A549 (cell line): ENCODE measurements around the gene KICS2. TPM values are rescaled to one million over a fixed set of nuclear protein-coding genes. Genes with fewer than 3 reads are reported as not detected.

Experiments used
- ATAC-seq, 2 experiments: fragments of 200-7000 bp in 1 of 2; fragments of >200 bp in 1 of 2; cut with Nextera tagmentation in 1 of 2; cut with Tn5 transposase in 1 of 2; 3 replicates each; pipeline versions ENCODE4 v1.8.0 to v1.9.1; 2018 to 2020; ENCODE audit warnings: mild to moderate bottlenecking in 1 of 2, moderate library complexity in 1 of 2
- CTCF ChIA-PET: fragments of 300-600 bp; sonication (Branson Sonifier 250); formaldehyde crosslinking; extraction: SDS; loops from one replicate; lab custom pipeline; 2021; ENCODE audit warnings: antibody characterized with exemption, inconsistent platforms; lab: Yijun Ruan, JAX
- POLR2A ChIA-PET: fragments of 350-600 bp; formaldehyde crosslinking; extraction: SDS; loops from one replicate; lab custom pipeline; 2021; ENCODE audit warnings: antibody characterized with exemption, inconsistent platforms; lab: Yijun Ruan, JAX
- DNase-seq, 2 experiments: peaks; one replicate each; pipeline versions ENCODE4 v3.0.0 to v3.0.0-alpha.2; 2011 to 2016; ENCODE audit warnings: low read depth in 1 of 2, low spot score in 1 of 2
- FAIRE-seq: peaks from 2 replicates; lab custom pipeline; 2011; peaks lifted over from hg19 to GRCh38; lab: Jason Lieb, UNC
- H3K27ac ChIP-seq, 2 experiments: fragments of >200 bp; sonication (Bioruptor Twin); formaldehyde crosslinking; 3 replicates each; pipeline ENCODE4 v1.5.1; 2016 to 2017
- H3K4me1 ChIP-seq: fragments of >200 bp; sonication (Bioruptor Twin); formaldehyde crosslinking; 3 replicates; pipeline ENCODE4 v1.6.1; 2016
- H3K4me2 ChIP-seq: fragments of >200 bp; sonication (Bioruptor Twin); formaldehyde crosslinking; 3 replicates; pipeline ENCODE4 v1.6.1; 2016
- H3K4me3 ChIP-seq: fragments of >200 bp; sonication (Bioruptor Twin); formaldehyde crosslinking; 3 replicates; pipeline ENCODE4 v1.5.1; 2016
- H3K9me3 ChIP-seq: fragments of >200 bp; sonication (Bioruptor Twin); formaldehyde crosslinking; 3 replicates; pipeline ENCODE4 v1.6.1; 2016
- CBX8 ChIP-seq: fragments of 200-600 bp; sonication (generic); IDR thresholded peaks from 2 replicates; pipeline ENCODE4 v1.6.1; 2016
- CEBPB ChIP-seq, 2 experiments: fragments of >200 bp in 1 of 2; sonication (Bioruptor Twin) in 1 of 2; formaldehyde crosslinking in 1 of 2; IDR thresholded peaks; 2 replicates each; pipeline ENCODE4 v1.6.1; 2012 to 2016
- FOXS1 ChIP-seq: fragments of 250-450 bp; sonication (Bioruptor Pico); IDR thresholded peaks from 2 replicates; pipeline ENCODE4 v1.5.0; 2020; ENCODE audit warnings: mild to moderate bottlenecking, moderate library complexity
- GATA3 ChIP-seq: IDR thresholded peaks from 2 replicates; pipeline ENCODE4 v1.6.1; 2012; ENCODE audit warnings: borderline replicate concordance
- HEYL ChIP-seq: fragments of 250-450 bp; sonication (Bioruptor Pico); IDR thresholded peaks from 2 replicates; pipeline ENCODE4 v1.8.0; 2021; ENCODE audit warnings: mild to moderate bottlenecking, moderate library complexity
- HOXB13 ChIP-seq: fragments of 250-450 bp; sonication (Bioruptor Pico); IDR thresholded peaks from 2 replicates; pipeline ENCODE4 v1.5.0; 2020; ENCODE audit warnings: low read depth, mild to moderate bottlenecking, moderate library complexity
- HOXB5 ChIP-seq: fragments of 250-450 bp; sonication (Bioruptor Pico); IDR thresholded peaks from 2 replicates; pipeline ENCODE4 v1.5.0; 2020; ENCODE audit warnings: mild to moderate bottlenecking, moderate library complexity
- JUN ChIP-seq, 2 experiments: fragments of >200 bp; sonication (Bioruptor Twin); formaldehyde crosslinking; IDR thresholded peaks; 2 replicates in 1 of 2; 3 replicates in 1 of 2; pipeline ENCODE4 v1.6.1; 2016 to 2017
- JUNB ChIP-seq: fragments of >200 bp; sonication (Bioruptor Twin); formaldehyde crosslinking; IDR thresholded peaks from 2 replicates; pipeline ENCODE4 v1.6.1; 2016
- NFE2L2 ChIP-seq: fragments of 150-350 bp; conservative IDR thresholded peaks from 2 replicates; pipeline ENCODE4 v1.6.1; 2014; ENCODE audit warnings: low read length
- POLR2AphosphoS2 ChIP-seq: conservative IDR thresholded peaks from 2 replicates; pipeline ENCODE4 v1.6.1; 2012; ENCODE audit warnings: low read length, improper control_type of control experiment, inconsistent platforms
- RAD21 ChIP-seq, 2 experiments: fragments of >200 bp in 1 of 2; sonication (Bioruptor Twin) in 1 of 2; formaldehyde crosslinking in 1 of 2; IDR thresholded peaks in 1 of 2; conservative IDR thresholded peaks in 1 of 2; 2 replicates in 1 of 2; 3 replicates in 1 of 2; pipeline ENCODE4 v1.6.1; 2012 to 2018; ENCODE audit warnings: inconsistent platforms in 1 of 2
- SMC3 ChIP-seq: fragments of >200 bp; sonication (Bioruptor Twin); formaldehyde crosslinking; IDR thresholded peaks from 3 replicates; pipeline ENCODE4 v1.6.1; 2018; ENCODE audit warnings: inconsistent platforms
- TFCP2L1 ChIP-seq: fragments of 250-450 bp; sonication (Bioruptor Pico); IDR thresholded peaks from 2 replicates; pipeline ENCODE4 v1.5.0; 2021; ENCODE audit warnings: mild to moderate bottlenecking
- ZC3H11A ChIP-seq: fragments of 450-650 bp; IDR thresholded peaks from 2 replicates; pipeline ENCODE4 v1.6.1; 2014; ENCODE audit warnings: antibody characterized with exemption, mild to moderate bottlenecking
- ZFP36 ChIP-seq: fragments of 450-650 bp; IDR thresholded peaks from 2 replicates; pipeline ENCODE4 v1.6.1; 2014; ENCODE audit warnings: borderline replicate concordance; ENCODE audit not compliant: partially characterized antibody
- ZSCAN20 ChIP-seq: fragments of 250-450 bp; sonication (Bioruptor Pico); IDR thresholded peaks from 2 replicates; pipeline ENCODE4 v1.8.0; 2022; ENCODE audit warnings: mild to moderate bottlenecking, moderate library complexity
- whole genome bisulfite sequencing: methylation state at CpG from one replicate; pipeline ENCODE4 v1.1.6; 2017; ENCODE audit errors: missing lambda C conversion rate; 5-methylcytosine and 5-hydroxymethylcytosine counted together
- polyA plus RNA-seq, 4 experiments: library from polyadenylated mRNA; depleted of rRNA in 3 of 4; stranded (reverse); fragments of >200 nt; fragmentation: RNase III in 1 of 4; extraction: RNeasy Plus Mini Kit Qiagen cat#74134 plus additional on column Dnase treatment in 1 of 4; gene quantifications; 2 replicates in 3 of 4; 3 replicates in 1 of 4; pipeline ENCODE4 v1.2.3, GENCODE V29; 2011 to 2017
- TF ChIP-seq, protein P1 (sequence below): fragments of 250-450 bp; sonication (Bioruptor Pico); IDR thresholded peaks from 2 replicates; pipeline ENCODE4 v1.5.0; 2020; ENCODE audit warnings: low read depth, mild to moderate bottlenecking, moderate library complexity
- TF ChIP-seq, protein P2 (sequence below): fragments of 150-350 bp; IDR thresholded peaks from 2 replicates; pipeline ENCODE4 v1.6.1; 2014; ENCODE audit warnings: low read depth, mild to moderate bottlenecking, low read length
- TF ChIP-seq, protein P3 (sequence below): fragments of >200 bp; sonication (Bioruptor Twin); formaldehyde crosslinking; IDR thresholded peaks from 3 replicates; pipeline ENCODE4 v1.5.1; 2016
- TF ChIP-seq, protein P4 (sequence below): fragments of 450-650 bp; IDR thresholded peaks from 2 replicates; pipeline ENCODE4 v1.6.1; 2014; ENCODE audit warnings: antibody characterized with exemption

Gene KICS2
- polyA plus RNA-seq, 2 of the 4 experiments (the other 2 are of a cell fraction), result 9.1 to 21.4 TPM

DNA sequence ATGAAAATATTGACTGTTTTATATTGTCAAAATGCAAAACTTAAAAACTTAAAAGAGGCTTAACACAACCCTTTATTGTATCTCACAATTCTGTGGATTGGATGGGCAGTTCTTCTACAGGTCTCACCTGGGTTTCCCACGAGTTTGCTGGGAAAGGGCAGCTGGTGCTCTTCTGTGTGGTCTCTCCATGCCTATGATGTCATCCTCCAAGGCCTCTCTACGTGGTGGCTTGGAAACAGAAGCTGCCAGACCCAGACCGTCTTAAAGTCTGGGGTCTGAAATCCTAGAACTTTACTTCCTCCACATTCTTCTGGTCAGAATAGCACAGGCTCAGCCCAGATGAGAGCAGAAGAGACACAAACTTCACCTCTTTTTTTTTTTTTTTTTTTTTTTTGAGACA, 36.5 kb upstream of the KICS2 start:
- FAIRE-seq (no peak), ATAC-seq (no peak), DNase-seq (no peak)
- POLR2A ChIA-PET, result no interaction called here
- Histone ChIP-seq H3K27ac (no peak overlapping the region), H3K4me2 (no peak overlapping the region), H3K9me3 (no peaks in the 10 kb centered on the region), H3K4me1 (no peaks in the 10 kb centered on the region), H3K4me3 (no peak overlapping the region)
- CTCF ChIA-PET, result interaction anchor here (0.6 to 9.7 kb wide), 8 partner anchors 10 to 432 kb away, joined by 3 to 206 read pairs (median 6); partner anchors contain the start of gene SRGAP1
- WGBS, result 40% methylated on average over 3 of the region's 3 CpGs
- TF ChIP-seq, protein P1, sequence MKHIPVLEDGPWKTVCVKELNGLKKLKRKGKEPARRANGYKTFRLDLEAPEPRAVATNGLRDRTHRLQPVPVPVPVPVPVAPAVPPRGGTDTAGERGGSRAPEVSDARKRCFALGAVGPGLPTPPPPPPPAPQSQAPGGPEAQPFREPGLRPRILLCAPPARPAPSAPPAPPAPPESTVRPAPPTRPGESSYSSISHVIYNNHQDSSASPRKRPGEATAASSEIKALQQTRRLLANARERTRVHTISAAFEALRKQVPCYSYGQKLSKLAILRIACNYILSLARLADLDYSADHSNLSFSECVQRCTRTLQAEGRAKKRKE (CRISPR knock-in tag), result no peak
- TF ChIP-seq HOXB13, result no peak
- TF ChIP-seq, protein P2, sequence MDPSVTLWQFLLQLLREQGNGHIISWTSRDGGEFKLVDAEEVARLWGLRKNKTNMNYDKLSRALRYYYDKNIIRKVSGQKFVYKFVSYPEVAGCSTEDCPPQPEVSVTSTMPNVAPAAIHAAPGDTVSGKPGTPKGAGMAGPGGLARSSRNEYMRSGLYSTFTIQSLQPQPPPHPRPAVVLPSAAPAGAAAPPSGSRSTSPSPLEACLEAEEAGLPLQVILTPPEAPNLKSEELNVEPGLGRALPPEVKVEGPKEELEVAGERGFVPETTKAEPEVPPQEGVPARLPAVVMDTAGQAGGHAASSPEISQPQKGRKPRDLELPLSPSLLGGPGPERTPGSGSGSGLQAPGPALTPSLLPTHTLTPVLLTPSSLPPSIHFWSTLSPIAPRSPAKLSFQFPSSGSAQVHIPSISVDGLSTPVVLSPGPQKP, result no peak
- TF ChIP-seq TFCP2L1 (CRISPR knock-in tag), result no peak
- no peak for TF ChIP-seq GATA3
- no peak for TF ChIP-seq POLR2AphosphoS2
- no peak for TF ChIP-seq HOXB5 (CRISPR knock-in tag)

DNA sequence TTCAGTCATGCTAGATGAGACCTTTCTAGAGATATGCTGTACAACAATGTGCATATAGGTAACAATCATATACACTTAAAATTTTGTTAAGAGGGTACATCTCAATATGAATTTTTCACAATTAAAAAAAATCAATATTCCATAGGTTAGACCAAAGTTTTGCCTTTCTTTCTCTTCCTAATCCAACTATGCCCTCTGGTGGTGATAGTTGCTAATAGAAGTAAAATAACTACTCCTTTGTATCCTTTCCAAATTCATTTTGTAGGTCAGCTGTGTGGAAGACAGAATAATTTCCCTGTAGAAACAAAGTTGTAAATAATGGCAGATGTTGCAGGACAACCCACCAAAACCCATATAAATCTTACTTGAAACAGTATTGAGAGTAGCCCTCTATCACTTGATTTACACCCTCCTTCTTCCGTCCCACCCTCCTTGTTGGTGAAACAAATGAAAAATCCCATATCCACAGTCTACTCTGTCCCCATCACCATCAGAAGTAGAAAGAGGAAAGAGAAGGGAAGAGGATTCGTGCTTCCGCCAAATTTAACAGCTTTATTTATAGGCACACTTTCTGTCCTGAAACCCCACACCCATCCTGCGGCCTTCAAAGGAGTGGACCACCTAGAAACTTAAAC, 34.2 kb upstream of the KICS2 start:
- peak; percentile 90 for FAIRE-seq
- no peak overlapping the region for H3K4me2 ChIP-seq
- DNase-seq, result peak in 1 of 2 experiments; percentile 65
- no peak overlapping the region for H3K4me3 ChIP-seq
- POLR2A ChIA-PET, result no interaction called here
- CTCF ChIA-PET, result interaction anchor here (0.6 to 9.7 kb wide), 49 partner anchors 9 to 1100 kb away, joined by 3 to 206 read pairs (median 4); partner anchors contain the start of genes KICS2 and SRGAP1
- 55% methylated on average over 4 of the region's 4 CpGs for WGBS
- TF ChIP-seq ZC3H11A (0 out of 2 replicates have a peak, but pooled peaks have one; percentile 3), SMC3 (peak; percentile 98), RAD21 (conservative IDR thresholded peaks at IDR 0.05 in 1 of 2, IDR thresholded peaks at IDR 0.05 in 1 of 2) (peak; percentile 97 to 98), ZFP36 (no peak), JUNB (no peak), HEYL (CRISPR knock-in tag) (no peak)
- TF ChIP-seq, protein P3, sequence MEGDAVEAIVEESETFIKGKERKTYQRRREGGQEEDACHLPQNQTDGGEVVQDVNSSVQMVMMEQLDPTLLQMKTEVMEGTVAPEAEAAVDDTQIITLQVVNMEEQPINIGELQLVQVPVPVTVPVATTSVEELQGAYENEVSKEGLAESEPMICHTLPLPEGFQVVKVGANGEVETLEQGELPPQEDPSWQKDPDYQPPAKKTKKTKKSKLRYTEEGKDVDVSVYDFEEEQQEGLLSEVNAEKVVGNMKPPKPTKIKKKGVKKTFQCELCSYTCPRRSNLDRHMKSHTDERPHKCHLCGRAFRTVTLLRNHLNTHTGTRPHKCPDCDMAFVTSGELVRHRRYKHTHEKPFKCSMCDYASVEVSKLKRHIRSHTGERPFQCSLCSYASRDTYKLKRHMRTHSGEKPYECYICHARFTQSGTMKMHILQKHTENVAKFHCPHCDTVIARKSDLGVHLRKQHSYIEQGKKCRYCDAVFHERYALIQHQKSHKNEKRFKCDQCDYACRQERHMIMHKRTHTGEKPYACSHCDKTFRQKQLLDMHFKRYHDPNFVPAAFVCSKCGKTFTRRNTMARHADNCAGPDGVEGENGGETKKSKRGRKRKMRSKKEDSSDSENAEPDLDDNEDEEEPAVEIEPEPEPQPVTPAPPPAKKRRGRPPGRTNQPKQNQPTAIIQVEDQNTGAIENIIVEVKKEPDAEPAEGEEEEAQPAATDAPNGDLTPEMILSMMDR, result peak; percentile 91
- TF ChIP-seq, all 56 proteins: peak for 4
- H3K9me3 ChIP-seq, result no peaks in the 10 kb centered on the region
- H3K4me1 ChIP-seq, result no peaks in the 10 kb centered on the region
- ATAC-seq, result peak; percentile 30 to 84; a peak in 3 of 6 replicates
- no peak overlapping the region for H3K27ac ChIP-seq

DNA sequence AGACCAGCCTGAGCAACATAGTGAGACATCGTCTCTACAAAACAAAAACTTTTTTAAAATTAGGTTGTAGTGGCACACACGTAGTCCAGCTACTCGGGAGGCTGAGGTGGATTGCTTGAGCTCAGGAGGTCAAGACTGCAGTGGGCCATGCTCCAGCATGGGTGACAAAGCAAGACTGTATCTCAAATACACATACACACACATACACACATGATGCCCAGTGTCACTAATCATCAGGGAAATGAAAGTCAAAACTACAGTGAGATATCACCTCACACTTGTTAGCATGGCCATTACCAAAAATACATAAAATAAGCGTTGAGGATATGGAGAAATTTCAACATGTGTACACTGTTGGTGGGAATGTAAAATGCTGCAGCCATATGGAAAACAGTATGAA, 33.2 kb upstream of the KICS2 start:
- no peak for ATAC-seq
- no peaks in the 10 kb centered on the region for H3K9me3 ChIP-seq
- FAIRE-seq, result no peak
- no peak overlapping the region for H3K27ac ChIP-seq
- no peak overlapping the region for H3K4me2 ChIP-seq
- H3K4me3 ChIP-seq, result no peak overlapping the region
- H3K4me1 ChIP-seq, result no peaks in the 10 kb centered on the region
- CTCF ChIA-PET, result interaction anchor here (0.7 to 9.7 kb wide), 16 partner anchors 10 to 453 kb away, joined by 3 to 206 read pairs (median 8); partner anchors contain the start of gene SRGAP1
- POLR2A ChIA-PET, result no interaction called here
- 58% methylated on average over 4 of the region's 4 CpGs for whole genome bisulfite sequencing
- TF ChIP-seq ZSCAN20 (no peak), FOXS1 (no peak), SMC3 (no peak), JUN (IDR thresholded peaks at IDR 0.05) (no peak), CEBPB (IDR thresholded peaks at IDR 0.05) (no peak), CBX8 (no peak), NFE2L2 (no peak)
- TF ChIP-seq, protein P2, result no peak
- TF ChIP-seq, protein P4, sequence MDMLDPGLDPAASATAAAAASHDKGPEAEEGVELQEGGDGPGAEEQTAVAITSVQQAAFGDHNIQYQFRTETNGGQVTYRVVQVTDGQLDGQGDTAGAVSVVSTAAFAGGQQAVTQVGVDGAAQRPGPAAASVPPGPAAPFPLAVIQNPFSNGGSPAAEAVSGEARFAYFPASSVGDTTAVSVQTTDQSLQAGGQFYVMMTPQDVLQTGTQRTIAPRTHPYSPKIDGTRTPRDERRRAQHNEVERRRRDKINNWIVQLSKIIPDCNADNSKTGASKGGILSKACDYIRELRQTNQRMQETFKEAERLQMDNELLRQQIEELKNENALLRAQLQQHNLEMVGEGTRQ, result no peak
- DNase-seq, result no peak
